ENCODE data around the gene ABLIM2. TPM values are rescaled to one million over a fixed set of nuclear protein-coding genes. Genes with fewer than 3 reads are reported as not detected.
A peak's percentile ranks its signal among the peaks of the same experiment; 100 is the strongest.

ABLIM2 gene
- total and polyA plus RNA-seq, 2 of the 4 experiments (the other 2 are of a cell fraction), result under 0.01 to 0.10 TPM

DNA sequence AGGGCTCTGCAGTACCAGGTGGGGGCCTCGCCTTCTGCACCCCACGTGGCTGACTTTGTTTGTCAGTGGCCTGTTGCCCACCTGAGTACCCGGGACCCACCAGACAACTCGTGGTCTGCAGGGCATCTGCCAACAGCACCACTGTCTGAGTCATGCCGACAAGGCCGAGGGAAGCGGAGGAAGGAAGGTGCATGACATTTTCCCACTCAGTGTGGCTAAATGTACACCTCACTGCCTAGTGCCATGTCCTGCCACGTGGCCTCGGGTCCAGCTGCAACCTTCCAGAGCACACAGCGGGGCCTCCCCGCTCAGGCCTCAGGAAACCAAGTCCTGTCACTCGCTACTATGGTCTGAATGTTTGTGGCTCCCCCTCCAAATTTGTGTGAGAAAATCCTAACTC, 22.1 kb downstream of the ABLIM2 start:
- H3K4me2 ChIP-seq (ENCODE audit: low read depth, low read length), result no peak overlapping the region
- ATAC-seq (ENCODE audit: low read depth), result no peak; the same call in 1 of the 2 replicates
- no peaks in the 10 kb centered on the region for H3K36me3 ChIP-seq (ENCODE audit: control insufficient read depth, insufficient read depth, low read length)
- no peak for TF ChIP-seq MAFK (IDR thresholded peaks at IDR 0.05; ENCODE audit: low read depth, low read length)
- TF ChIP-seq POLR2A (IDR thresholded peaks at IDR 0.05; ENCODE audit: low read depth, low read length), result no peak
- no peak for TF ChIP-seq CHD1 (IDR thresholded peaks at IDR 0.05; ENCODE audit: low read depth, low read length)
- TF ChIP-seq RFX5 (IDR thresholded peaks at IDR 0.05; ENCODE audit: low read depth, low read length), result no peak
- TF ChIP-seq SMC3 (IDR thresholded peaks at IDR 0.05; ENCODE audit: low read depth, low read length), result no peak
- peak overlapping the region; percentile 56 for H2AFZ ChIP-seq (replicated peaks; ENCODE audit: low read length, poor library complexity)
- in situ Hi-C loops (cut with MboI; ENCODE audit: low sequenced_read_pairs), result no loop called here
- DNase-seq, result no peak
- H2BK15ac ChIP-seq (ENCODE audit: low read depth, low read length), result no peak overlapping the region
- H2AK9ac ChIP-seq (replicated peaks; ENCODE audit: low read depth, low read length, poor library complexity), result no peak overlapping the region
- H4K8ac ChIP-seq (ENCODE audit: low read depth in 2 of 2, low read length in 2 of 2), result no peak overlapping the region
- H3K9me1 ChIP-seq (ENCODE audit: insufficient read depth, low read length), result no peaks in the 10 kb centered on the region
- H3K4me3 ChIP-seq (ENCODE audit: insufficient read depth, low read depth, low read length), result no peak overlapping the region
- no peak overlapping the region for H3K27ac ChIP-seq (ENCODE audit: insufficient read depth, low read length)
- H3K23ac ChIP-seq (ENCODE audit: low read depth, low read length), result no peak overlapping the region
- ChIA-PET POLR2A (ENCODE audit: unreplicated experiment) (no interaction called here), CTCF (no interaction called here)
- H4K5ac ChIP-seq (ENCODE audit: low read depth, low read length), result no peak overlapping the region
- H4K91ac ChIP-seq (ENCODE audit: insufficient read depth, low read depth, low read length), result no peak overlapping the region
- no peaks in the 10 kb centered on the region for H3K4me1 ChIP-seq (ENCODE audit: control insufficient read depth, insufficient read depth, low read length)
- 62% methylated on average over 6 of the region's 12 CpGs; no CpG with 5 or more reads in 1 of the 2 experiments for WGBS, 2 experiments (ENCODE audit: extremely low coverage in 2 of 2, insufficient read length in 1 of 2)
- no peaks in the 10 kb centered on the region for H3K79me1 ChIP-seq (ENCODE audit: low read depth in 1 of 2, low read length in 2 of 2)
- H2BK20ac ChIP-seq (ENCODE audit: low read depth, low read length), result no peak overlapping the region
- H3K18ac ChIP-seq (ENCODE audit: low read depth, low read length), result no peak overlapping the region
- intact Hi-C loops (cut with micrococcal nuclease), result no loop called here
- peaks cover 2% of the 10 kb centered on the region; the same call in 1 of the 2 replicates for H3K9me3 ChIP-seq (ENCODE audit: control insufficient read depth, insufficient read depth, low read length)
- dilution Hi-C loops (cut with HindIII; ENCODE audit: low sequenced_read_pairs, unreplicated experiment), result no loop called here
- H2BK120ac ChIP-seq (ENCODE audit: low read depth, low read length), result no peak overlapping the region
- H2BK5ac ChIP-seq (ENCODE audit: low read depth, low read length, poor library complexity, severe bottlenecking), result no peak overlapping the region
- no peak overlapping the region for H3K56ac ChIP-seq (ENCODE audit: extremely low read depth, insufficient read depth, low read length)
- no peak overlapping the region for H2AK5ac ChIP-seq (ENCODE audit: low read depth, low read length)
- H3K4ac ChIP-seq (ENCODE audit: low read depth, low read length), result no peak overlapping the region
- H3K9ac ChIP-seq (ENCODE audit: low read depth, low read length), result no peak overlapping the region
- H4K20me1 ChIP-seq (ENCODE audit: insufficient read depth, low read length), result no peaks in the 10 kb centered on the region
- peaks cover 50% of the 10 kb centered on the region for H3K27me3 ChIP-seq (ENCODE audit: control insufficient read depth, insufficient read depth, low read length)
- no TSS peak for BruUV-seq (replicated peaks)
- H3K14ac ChIP-seq (replicated peaks; ENCODE audit: low read depth, low read length), result no peak overlapping the region
